ENCODE data around the gene OR1B1. TPM values are rescaled to one million over a fixed set of nuclear protein-coding genes. Genes with fewer than 3 reads are reported as not detected.

Gene OR1B1
- total RNA-seq: 1 to 10 TPM in 1 of 4 donors, not detected in 3; 1.4 TPM

DNA sequence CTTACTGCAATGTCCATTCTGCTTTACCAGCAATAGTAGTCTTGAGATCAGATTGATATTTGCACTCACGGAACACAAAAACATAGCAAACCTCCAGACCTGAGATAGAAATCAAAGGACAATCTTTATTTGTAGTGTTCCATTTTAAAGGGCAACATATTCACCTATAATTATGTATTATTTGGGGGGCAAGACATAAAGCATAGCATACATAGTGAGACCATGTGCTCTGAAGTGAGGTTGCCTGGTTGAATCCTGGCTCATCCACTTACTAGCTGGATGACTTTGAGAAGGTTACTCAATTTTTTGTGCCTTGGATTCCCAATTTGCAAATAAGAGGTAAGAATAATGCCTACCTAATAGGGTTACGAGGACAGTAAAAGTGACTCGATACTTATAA is at the start of gene OR1B1:
TSS of gene OR1B1 (minus strand) at position 101 of the 400 bp plus-strand sequence.
- no peaks in the 10 kb centered on the region for H3K4me1 ChIP-seq
- H3K9me3 ChIP-seq: no peaks in the 10 kb centered on the region
- TF ChIP-seq, protein P1, sequence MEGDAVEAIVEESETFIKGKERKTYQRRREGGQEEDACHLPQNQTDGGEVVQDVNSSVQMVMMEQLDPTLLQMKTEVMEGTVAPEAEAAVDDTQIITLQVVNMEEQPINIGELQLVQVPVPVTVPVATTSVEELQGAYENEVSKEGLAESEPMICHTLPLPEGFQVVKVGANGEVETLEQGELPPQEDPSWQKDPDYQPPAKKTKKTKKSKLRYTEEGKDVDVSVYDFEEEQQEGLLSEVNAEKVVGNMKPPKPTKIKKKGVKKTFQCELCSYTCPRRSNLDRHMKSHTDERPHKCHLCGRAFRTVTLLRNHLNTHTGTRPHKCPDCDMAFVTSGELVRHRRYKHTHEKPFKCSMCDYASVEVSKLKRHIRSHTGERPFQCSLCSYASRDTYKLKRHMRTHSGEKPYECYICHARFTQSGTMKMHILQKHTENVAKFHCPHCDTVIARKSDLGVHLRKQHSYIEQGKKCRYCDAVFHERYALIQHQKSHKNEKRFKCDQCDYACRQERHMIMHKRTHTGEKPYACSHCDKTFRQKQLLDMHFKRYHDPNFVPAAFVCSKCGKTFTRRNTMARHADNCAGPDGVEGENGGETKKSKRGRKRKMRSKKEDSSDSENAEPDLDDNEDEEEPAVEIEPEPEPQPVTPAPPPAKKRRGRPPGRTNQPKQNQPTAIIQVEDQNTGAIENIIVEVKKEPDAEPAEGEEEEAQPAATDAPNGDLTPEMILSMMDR (IDR thresholded peaks at IDR 0.05): no peak
- TF ChIP-seq POLR2A (IDR thresholded peaks at IDR 0.05): no peak
- H3K27me3 ChIP-seq: no peaks in the 10 kb centered on the region
- DNase-seq: no peak
- no peak within 1 kb of the TSS for H3K27ac ChIP-seq
- H3K4me3 ChIP-seq: no peak within 1 kb of the TSS
- H3K36me3 ChIP-seq: no peaks in the 10 kb centered on the region

DNA sequence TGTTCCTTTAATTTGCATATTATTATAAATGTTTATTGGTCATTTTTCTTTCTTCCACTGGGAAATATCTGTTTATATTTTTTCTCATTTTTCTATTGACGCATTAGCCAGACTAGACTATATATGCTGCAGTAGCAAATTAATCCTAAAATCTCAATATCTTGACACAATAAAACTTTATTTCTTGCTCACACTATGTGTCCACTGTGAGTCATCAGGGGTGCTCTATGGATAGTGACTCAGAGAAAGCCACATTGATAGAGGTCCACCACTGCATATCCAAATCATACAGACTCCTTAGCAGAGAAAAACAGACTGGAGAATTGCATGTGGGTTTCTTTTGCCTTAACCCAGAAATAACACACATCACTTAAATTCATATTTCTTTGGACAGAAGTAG is 38.3 kb upstream of the OR1B1 start:
- no peaks in the 10 kb centered on the region for H3K27me3 ChIP-seq
- H3K36me3 ChIP-seq: no peaks in the 10 kb centered on the region
- H3K4me1 ChIP-seq: no peaks in the 10 kb centered on the region
- no peak overlapping the region for H3K4me3 ChIP-seq
- TF ChIP-seq POLR2A (IDR thresholded peaks at IDR 0.05): no peak
- TF ChIP-seq, protein P1 (IDR thresholded peaks at IDR 0.05): no peak
- no peak for DNase-seq
- H3K27ac ChIP-seq: no peak overlapping the region
- no peaks in the 10 kb centered on the region for H3K9me3 ChIP-seq

DNA sequence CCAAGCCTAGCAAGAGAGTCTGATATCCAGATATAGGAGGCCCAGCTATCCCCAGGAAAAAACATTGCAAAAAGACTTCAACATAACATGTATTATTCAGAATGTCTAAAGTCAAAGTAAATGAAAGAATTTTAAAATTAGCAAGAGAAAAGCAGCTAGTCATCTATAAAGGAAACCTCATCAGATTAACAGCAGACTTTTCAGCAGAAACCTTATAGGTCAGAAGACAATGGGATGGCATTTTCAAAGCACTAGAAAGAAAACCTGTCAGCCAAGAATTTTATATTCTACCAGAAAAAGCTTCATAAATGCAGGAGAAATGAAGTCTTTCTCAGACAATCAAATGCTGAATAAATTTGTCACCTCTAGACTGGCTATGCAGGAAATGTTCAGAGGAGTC is 27.4 kb upstream of the OR1B1 start:
- TF ChIP-seq POLR2A (IDR thresholded peaks at IDR 0.05): no peak
- TF ChIP-seq, protein P1 (IDR thresholded peaks at IDR 0.05): no peak
- H3K4me3 ChIP-seq: no peak overlapping the region
- H3K27me3 ChIP-seq: no peaks in the 10 kb centered on the region
- no peaks in the 10 kb centered on the region for H3K36me3 ChIP-seq
- no peak overlapping the region for H3K27ac ChIP-seq
- H3K9me3 ChIP-seq: peaks cover 0 to 8% (median 3%) of the 10 kb centered on the region in 4 donors
- no peak for DNase-seq
- H3K4me1 ChIP-seq: no peaks in the 10 kb centered on the region

DNA sequence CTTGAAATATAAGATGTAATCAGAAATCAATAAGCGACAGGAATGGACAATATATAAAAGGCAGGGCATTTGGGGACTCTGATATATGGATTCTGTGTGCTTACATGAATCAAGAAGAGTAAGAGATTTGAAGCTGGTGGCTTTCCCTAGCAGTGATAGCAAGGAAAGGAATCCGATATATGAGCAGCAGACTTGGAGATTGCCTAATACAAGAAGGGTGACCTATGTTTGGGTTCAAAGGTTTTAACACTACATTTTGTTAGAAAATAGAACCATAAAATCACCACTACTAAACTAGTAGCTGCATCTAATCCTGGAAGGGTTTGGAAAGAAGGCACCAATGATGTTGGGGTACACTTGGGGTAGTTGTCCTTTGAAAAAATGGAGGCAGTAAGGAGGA is 15.1 kb upstream of the OR1B1 start:
- no peak for DNase-seq
- no peaks in the 10 kb centered on the region for H3K4me1 ChIP-seq
- H3K9me3 ChIP-seq: peaks cover 0 to 14% (median 3%) of the 10 kb centered on the region in 4 donors
- H3K36me3 ChIP-seq: no peaks in the 10 kb centered on the region
- no peak overlapping the region for H3K27ac ChIP-seq
- TF ChIP-seq, protein P1 (IDR thresholded peaks at IDR 0.05): no peak
- no peak for TF ChIP-seq POLR2A (IDR thresholded peaks at IDR 0.05)
- no peak overlapping the region for H3K4me3 ChIP-seq
- H3K27me3 ChIP-seq: no peaks in the 10 kb centered on the region

DNA sequence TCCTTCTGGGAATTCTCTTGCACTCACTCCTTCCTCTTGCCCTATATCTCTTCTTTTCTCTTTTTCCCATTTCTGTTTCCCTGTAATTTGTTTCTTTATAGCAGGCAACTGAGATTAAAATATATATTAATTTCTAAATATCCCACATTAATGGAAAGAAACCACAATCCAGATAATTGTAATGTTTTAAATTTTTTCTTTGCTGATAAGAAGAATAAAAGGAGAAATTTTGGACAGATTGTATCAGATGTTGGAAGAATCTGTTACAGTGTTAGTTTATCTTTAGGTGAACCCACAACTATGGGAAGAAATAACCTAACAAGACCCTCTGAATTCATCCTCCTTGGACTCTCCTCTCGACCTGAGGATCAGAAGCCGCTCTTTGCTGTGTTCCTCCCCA is 4.0 kb upstream of the OR1B1 start, which contains the start of gene OR1L1:
TSS of gene OR1L1 (plus strand) at position 301 of the 400 bp plus-strand sequence. CDS start at position 301, 0 bp downstream.
- DNase-seq: no peak
- TF ChIP-seq POLR2A (IDR thresholded peaks at IDR 0.05): no peak
- TF ChIP-seq, protein P1 (IDR thresholded peaks at IDR 0.05): no peak
- Histone ChIP-seq H3K36me3 (no peaks in the 10 kb centered on the region), H3K4me1 (no peaks in the 10 kb centered on the region), H3K4me3 (no peak within 1 kb of the TSS), H3K27ac (no peak within 1 kb of the TSS), H3K27me3 (no peaks in the 10 kb centered on the region), H3K9me3 (no peaks in the 10 kb centered on the region)

DNA sequence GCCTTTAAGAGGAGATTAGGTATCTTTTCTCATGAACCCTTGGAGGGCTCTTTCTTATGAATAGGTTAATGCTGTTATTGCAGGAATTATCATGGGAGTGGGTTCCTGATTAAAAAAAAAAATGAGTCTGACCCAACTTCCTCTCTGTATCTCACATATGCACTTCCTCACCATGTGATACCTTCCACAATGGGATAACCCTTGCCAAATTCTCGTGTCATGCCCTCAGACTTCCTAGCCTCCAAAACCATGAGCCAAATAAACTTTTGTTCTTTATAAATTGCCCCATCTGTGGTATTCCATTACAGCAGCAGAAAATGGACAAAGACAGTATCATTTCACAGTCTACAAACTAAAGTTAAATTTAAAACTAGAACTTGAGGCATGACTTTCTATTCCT is 1.0 kb downstream of the OR1B1 start:
- DNase-seq: no peak
- no peaks in the 10 kb centered on the region for H3K27me3 ChIP-seq
- no peaks in the 10 kb centered on the region for H3K4me1 ChIP-seq
- no peak for TF ChIP-seq POLR2A (IDR thresholded peaks at IDR 0.05)
- TF ChIP-seq, protein P1 (IDR thresholded peaks at IDR 0.05): no peak
- no peak overlapping the region for H3K4me3 ChIP-seq
- H3K27ac ChIP-seq: no peak overlapping the region
- H3K36me3 ChIP-seq: no peaks in the 10 kb centered on the region
- H3K9me3 ChIP-seq: no peaks in the 10 kb centered on the region
